Mucosa of descending colon (tissue), 3 donors: ENCODE results near the gene COL4A4. TPM values are rescaled to one million over a fixed set of nuclear protein-coding genes. Genes with fewer than 3 reads are reported as not detected.

Experiments used
- ATAC-seq: fragments of 200-7000 bp; cut with Tn5 transposase; one replicate; pipeline ENCODE4 v1.9.1; 2020; ENCODE audit warnings: mild to moderate bottlenecking, moderate library complexity
- DNase-seq, 3 donors: peaks; one replicate each; pipeline ENCODE4 v3.0.0-alpha.2; 2020
- H3K36me3 ChIP-seq: fragments of 200-600 bp; one replicate; pipeline ENCODE4 v1.8.0; 2021; ENCODE audit warnings: low read depth, mild to moderate bottlenecking
- H3K4me1 ChIP-seq: fragments of 200-600 bp; one replicate; pipeline ENCODE4 v1.8.0; 2021; ENCODE audit warnings: low read depth, mild to moderate bottlenecking
- H3K4me3 ChIP-seq: fragments of 200-600 bp; one replicate; pipeline ENCODE4 v1.8.0; 2021; ENCODE audit warnings: mild to moderate bottlenecking
- H3K9me3 ChIP-seq: fragments of 200-600 bp; one replicate; pipeline ENCODE4 v1.8.0; 2021; ENCODE audit warnings: mild to moderate bottlenecking
- CTCF ChIP-seq: fragments of 200-600 bp; IDR thresholded peaks from one replicate; pipeline ENCODE4 v1.8.0; 2022; ENCODE audit warnings: antibody characterized with exemption, mild to moderate bottlenecking
- intact Hi-C, 2 donors: fragments of 100-400 bp; cut with DNase I in 1 of 2; cut with micrococcal nuclease in 1 of 2; formaldehyde crosslinking; loops; one replicate each; pipeline versions ENCODE4 v1.11.0 to v1.11.1; 2022; cut with DNase I, micrococcal nuclease
- total RNA-seq, 3 donors: library from RNA; stranded (reverse); fragmentation: NEBNext Ultra II Directional in 2 of 3; extraction: Animal tissue kit (Norgen Biotek cat#: 25700) in 2 of 3; gene quantifications; one replicate each; pipeline versions ENCODE4 v1.2.1 to v1.2.4, GENCODE V29; 2021 to 2023
- donor health status: DM: no; HTN: no; CAD: no; lungs with moderate emphysema.
- donor health status: DM: no; HTN: no; CAD: no.
- donor health status: DM: no; HTN: yes; CAD: no.

The COL4A4 gene
- total RNA-seq, 3 donors from 2014 or later, result 0.44 to 1.2 (median 1.1) TPM

GRCh38 chr2:226963528-226963927 lies 200.5 kb downstream of the COL4A4 start:
- DNase-seq, result no peak
- Histone ChIP-seq H3K4me1 (no peaks in the 10 kb centered on the region), H3K36me3 (no peaks in the 10 kb centered on the region), H3K4me3 (no peak overlapping the region), H3K9me3 (peaks cover 11% of the 10 kb centered on the region)
- intact Hi-C loops, result no loop called here
- no peak for ATAC-seq
- TF ChIP-seq CTCF, result no peak

- no peak for TF ChIP-seq CTCF
- no peak for DNase-seq
- Histone ChIP-seq H3K4me1 (no peaks in the 10 kb centered on the region), H3K36me3 (no peaks in the 10 kb centered on the region), H3K4me3 (no peak overlapping the region), H3K9me3 (peaks cover 11% of the 10 kb centered on the region)
- intact Hi-C loops, result no loop called here
- no peak for ATAC-seq
Measured at GRCh38 chr2:226962176-226962773, 201.7 kb downstream of the COL4A4 start.

- intact Hi-C loops, result no loop called here
Measured at GRCh38 chr2:226959418-226959817, 204.6 kb downstream of the COL4A4 start.

GRCh38 chr2:226956659-226957058 lies 207.3 kb downstream of the COL4A4 start:
- no peak for DNase-seq
- Histone ChIP-seq H3K36me3 (no peaks in the 10 kb centered on the region), H3K4me3 (no peak overlapping the region), H3K9me3 (peaks cover 11% of the 10 kb centered on the region), H3K4me1 (no peaks in the 10 kb centered on the region)
- TF ChIP-seq CTCF, result no peak
- intact Hi-C loops, result no loop called here
- no peak for ATAC-seq

More at GRCh38 chr2:226959418-226959817, 204.6 kb downstream of the COL4A4 start:
- TF ChIP-seq CTCF, result no peak
- Histone ChIP-seq H3K4me1 (no peaks in the 10 kb centered on the region), H3K4me3 (no peak overlapping the region), H3K9me3 (peaks cover 11% of the 10 kb centered on the region), H3K36me3 (no peaks in the 10 kb centered on the region)
- DNase-seq (no peak), ATAC-seq (no peak)

- Histone ChIP-seq H3K9me3 (no peaks in the 10 kb centered on the region), H3K4me1 (no peaks in the 10 kb centered on the region), H3K36me3 (no peaks in the 10 kb centered on the region), H3K4me3 (no peak overlapping the region)
- TF ChIP-seq CTCF, result no peak
- ATAC-seq, result no peak
- intact Hi-C loops, result no loop called here
- no peak for DNase-seq
Measured at GRCh38 chr2:226953826-226954225, 210.2 kb downstream of the COL4A4 start.

- DNase-seq, result no peak
- no peak for ATAC-seq
- no peak for TF ChIP-seq CTCF
- Histone ChIP-seq H3K36me3 (no peaks in the 10 kb centered on the region), H3K9me3 (no peaks in the 10 kb centered on the region), H3K4me3 (no peak overlapping the region), H3K4me1 (no peaks in the 10 kb centered on the region)
- intact Hi-C loops, result no loop called here
Measured at GRCh38 chr2:226953206-226953605, 210.8 kb downstream of the COL4A4 start.
